Neural progenitor cell (in vitro differentiated cells): Measurements from ENCODE around the gene C9orf78. TPM values are rescaled to one million over a fixed set of nuclear protein-coding genes. Genes with fewer than 3 reads are reported as not detected.
A peak's percentile ranks its signal among the peaks of the same experiment; 100 is the strongest.

Experiments used
- DNase-seq: peaks from one replicate; pipeline ENCODE4 v3.0.0-alpha.2; 2016; ENCODE audit warnings: low spot score
- H2AFZ ChIP-seq: fragments of 200-600 bp; sonication (generic); replicated peaks from 2 replicates; pipeline ENCODE4 v1.6.1; 2016; ENCODE audit warnings: antibody characterized with exemption
- H3F3A ChIP-seq: fragments of 200-600 bp; sonication (generic); 2 replicates; pipeline ENCODE4 v1.6.1; 2016; ENCODE audit warnings: antibody characterized with exemption, low read depth
- H3K27ac ChIP-seq: fragments of 200-600 bp; sonication (generic); 2 replicates; pipeline ENCODE4 v1.5.1; 2016; ENCODE audit warnings: mild to moderate bottlenecking
- H3K27me3 ChIP-seq: fragments of 200-600 bp; sonication (generic); 2 replicates; pipeline ENCODE4 v1.6.1; 2016; ENCODE audit warnings: mild to moderate bottlenecking, moderate library complexity
- H3K36me3 ChIP-seq: fragments of 200-600 bp; sonication (generic); 2 replicates; pipeline ENCODE4 v1.5.1; 2016
- H3K4me1 ChIP-seq: fragments of 200-600 bp; sonication (generic); 2 replicates; pipeline ENCODE4 v1.6.1; 2016; ENCODE audit warnings: mixed run types
- H3K4me2 ChIP-seq: fragments of 200-600 bp; sonication (generic); 2 replicates; pipeline ENCODE4 v1.6.1; 2016
- H3K4me3 ChIP-seq: fragments of 200-600 bp; sonication (generic); 2 replicates; pipeline ENCODE4 v1.5.1; 2016
- H3K79me2 ChIP-seq: fragments of 200-600 bp; sonication (generic); 2 replicates; pipeline ENCODE4 v1.6.1; 2016; ENCODE audit warnings: low read depth
- H3K9ac ChIP-seq: fragments of 200-600 bp; sonication (generic); 2 replicates; pipeline ENCODE4 v1.6.1; 2016
- H3K9me3 ChIP-seq: fragments of 200-600 bp; sonication (generic); 2 replicates; pipeline ENCODE4 v1.5.1; 2016; ENCODE audit warnings: low read depth
- H4K20me1 ChIP-seq: fragments of 200-600 bp; sonication (generic); 2 replicates; pipeline ENCODE4 v1.6.1; 2016; ENCODE audit warnings: low read depth
- H3K27ac Mint-ChIP-seq: 3 replicates; pipeline ENCODE4 v1.8.0; 2021; ENCODE audit warnings: mixed read lengths
- H3K27me3 Mint-ChIP-seq: 2 replicates; pipeline ENCODE4 v1.8.0; 2022; ENCODE audit warnings: low read depth, mild to moderate bottlenecking, inconsistent platforms, moderate library complexity, mixed read lengths; ENCODE audit not compliant: insufficient read depth
- H3K36me3 Mint-ChIP-seq: 3 replicates; pipeline ENCODE4 v1.8.0; 2021; ENCODE audit warnings: mixed read lengths
- H3K4me1 Mint-ChIP-seq: 3 replicates; pipeline ENCODE4 v1.8.0; 2021; ENCODE audit warnings: mixed read lengths
- H3K4me3 Mint-ChIP-seq: 3 replicates; pipeline ENCODE4 v1.8.0; 2021; ENCODE audit warnings: mild to moderate bottlenecking, moderate library complexity, mixed read lengths
- H3K9me3 Mint-ChIP-seq: 3 replicates; pipeline ENCODE4 v1.8.0; 2020; ENCODE audit warnings: mixed read lengths
- EZH2 ChIP-seq: fragments of 200-600 bp; sonication (generic); IDR thresholded peaks from 2 replicates; pipeline ENCODE4 v1.6.1; 2017; ENCODE audit warnings: antibody characterized with exemption, mild to moderate bottlenecking, moderate library complexity
- EZH2phosphoT487 ChIP-seq: fragments of 200-600 bp; sonication (generic); IDR thresholded peaks from 2 replicates; pipeline ENCODE4 v1.6.1; 2017; ENCODE audit warnings: antibody characterized with exemption
- total RNA-seq: library from RNA; depleted of rRNA; stranded (reverse); fragments of >200 nt; gene quantifications from 2 replicates; pipeline ENCODE4 v1.2.3, GENCODE V29; 2015; ENCODE audit warnings: low replicate concordance
- TF ChIP-seq, protein P1 (sequence below): fragments of 200-600 bp; sonication (generic); IDR thresholded peaks from 2 replicates; pipeline ENCODE4 v1.5.1; 2017; ENCODE audit warnings: antibody characterized with exemption, mild to moderate bottlenecking

C9orf78 gene
- total RNA-seq, 1 donor from 2014 or later = 42.2 TPM

DNA sequence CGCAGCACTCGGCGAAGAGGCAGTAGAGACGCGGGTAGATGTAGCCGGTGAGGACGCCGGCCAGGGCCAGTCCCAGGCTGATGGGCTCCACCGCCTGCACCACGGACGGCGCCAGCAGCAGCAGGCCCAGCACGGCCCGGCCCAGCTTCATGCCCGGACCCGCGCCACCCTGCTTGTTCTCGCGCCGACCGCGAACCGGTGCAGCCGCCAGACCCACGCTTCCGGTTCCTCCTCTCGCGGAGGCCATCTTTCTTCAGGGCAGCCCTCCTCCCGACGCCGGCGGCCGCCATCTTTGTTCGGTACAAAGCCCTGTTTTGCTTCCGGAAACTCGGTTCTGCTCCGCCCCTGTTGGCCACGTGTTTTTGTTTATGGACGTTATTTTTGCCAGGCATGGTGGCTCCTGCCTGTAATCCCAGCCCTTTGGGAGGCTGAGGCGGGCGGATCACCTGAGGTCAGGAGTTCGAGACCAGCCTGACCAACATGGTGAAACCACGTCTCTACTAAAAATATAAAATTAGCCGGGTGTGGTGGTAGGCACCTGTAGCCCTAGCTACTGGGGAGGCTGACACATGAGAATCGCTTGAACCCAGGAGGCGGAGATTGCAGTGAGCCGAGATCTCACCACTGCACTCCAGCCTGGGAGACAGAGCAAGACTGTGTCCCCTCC, 11.0 kb downstream of the C9orf78 start, which contains the start of gene TOR1A:
Gene TOR1A, minus strand, starts transcription at position 202 of the 667 bp plus-strand sequence. Its CDS starts 51 bp downstream, at position 151.
- no peaks in the 10 kb centered on the region for H4K20me1 ChIP-seq
- H3K79me2 ChIP-seq = peaks cover 24% of the 10 kb centered on the region
- peak; percentile 96 for DNase-seq
- H3K27ac ChIP-seq = no peak within 1 kb of the TSS
- peaks cover 10% of the 10 kb centered on the region for H3K4me1 Mint-ChIP-seq
- H3K9me3 Mint-ChIP-seq = no peaks in the 10 kb centered on the region
- no peaks in the 10 kb centered on the region for H3K4me1 ChIP-seq
- peak within 1 kb of the TSS; percentile 98 for H3K4me2 ChIP-seq
- H3K27ac Mint-ChIP-seq = no peak within 1 kb of the TSS
- H3K4me3 Mint-ChIP-seq = peak within 1 kb of the TSS; percentile 92
- peak within 1 kb of the TSS; percentile 89 for H3K9ac ChIP-seq
- H3K27me3 ChIP-seq = no peaks in the 10 kb centered on the region
- H2AFZ ChIP-seq = peak within 1 kb of the TSS; percentile 81
- H3K36me3 ChIP-seq = peaks cover 5% of the 10 kb centered on the region
- H3K27me3 Mint-ChIP-seq = no peaks in the 10 kb centered on the region
- peaks cover 24% of the 10 kb centered on the region for H3F3A ChIP-seq
- TF ChIP-seq, protein P1, sequence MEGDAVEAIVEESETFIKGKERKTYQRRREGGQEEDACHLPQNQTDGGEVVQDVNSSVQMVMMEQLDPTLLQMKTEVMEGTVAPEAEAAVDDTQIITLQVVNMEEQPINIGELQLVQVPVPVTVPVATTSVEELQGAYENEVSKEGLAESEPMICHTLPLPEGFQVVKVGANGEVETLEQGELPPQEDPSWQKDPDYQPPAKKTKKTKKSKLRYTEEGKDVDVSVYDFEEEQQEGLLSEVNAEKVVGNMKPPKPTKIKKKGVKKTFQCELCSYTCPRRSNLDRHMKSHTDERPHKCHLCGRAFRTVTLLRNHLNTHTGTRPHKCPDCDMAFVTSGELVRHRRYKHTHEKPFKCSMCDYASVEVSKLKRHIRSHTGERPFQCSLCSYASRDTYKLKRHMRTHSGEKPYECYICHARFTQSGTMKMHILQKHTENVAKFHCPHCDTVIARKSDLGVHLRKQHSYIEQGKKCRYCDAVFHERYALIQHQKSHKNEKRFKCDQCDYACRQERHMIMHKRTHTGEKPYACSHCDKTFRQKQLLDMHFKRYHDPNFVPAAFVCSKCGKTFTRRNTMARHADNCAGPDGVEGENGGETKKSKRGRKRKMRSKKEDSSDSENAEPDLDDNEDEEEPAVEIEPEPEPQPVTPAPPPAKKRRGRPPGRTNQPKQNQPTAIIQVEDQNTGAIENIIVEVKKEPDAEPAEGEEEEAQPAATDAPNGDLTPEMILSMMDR = no peak
- no peak for TF ChIP-seq EZH2phosphoT487
- no peak for TF ChIP-seq EZH2
- no peaks in the 10 kb centered on the region for H3K9me3 ChIP-seq
- H3K36me3 Mint-ChIP-seq = peaks cover 10% of the 10 kb centered on the region
- peak within 1 kb of the TSS; percentile 91 for H3K4me3 ChIP-seq

DNA sequence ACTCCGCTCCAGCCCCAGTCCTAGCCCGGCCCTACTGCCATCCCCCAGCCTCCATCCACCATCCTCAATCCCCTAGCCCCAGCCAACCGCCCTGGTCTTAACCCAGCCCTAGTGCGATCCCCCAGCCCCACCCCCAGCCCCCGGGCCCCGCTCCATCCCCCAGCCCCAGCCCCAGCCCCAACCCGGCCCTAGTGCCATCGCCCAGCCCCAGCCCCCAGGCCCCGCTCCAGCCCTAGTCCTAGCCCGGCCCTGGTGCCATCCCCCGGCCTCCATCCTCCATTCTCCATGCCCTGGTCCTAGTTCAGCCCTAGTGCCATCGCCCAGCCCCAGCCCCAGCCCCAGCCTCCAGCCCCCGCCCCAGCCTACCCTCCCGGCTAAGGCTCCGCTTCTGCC, 11.5 kb downstream of the C9orf78 start:
- Histone ChIP-seq H3K4me2 (peak overlapping the region; percentile 98), H3K9ac (peak overlapping the region; percentile 89), H2AFZ (peak overlapping the region; percentile 81), H3F3A (peaks cover 24% of the 10 kb centered on the region), H3K27ac (no peak overlapping the region), H3K4me1 (no peaks in the 10 kb centered on the region), H3K27me3 (no peaks in the 10 kb centered on the region), H4K20me1 (no peaks in the 10 kb centered on the region), H3K4me3 (peak overlapping the region; percentile 91), H3K9me3 (no peaks in the 10 kb centered on the region), H3K36me3 (peaks cover 5% of the 10 kb centered on the region), H3K79me2 (peaks cover 24% of the 10 kb centered on the region)
- no peaks in the 10 kb centered on the region for H3K9me3 Mint-ChIP-seq
- TF ChIP-seq EZH2phosphoT487 (no peak), EZH2 (no peak)
- TF ChIP-seq, protein P1 = no peak
- DNase-seq = no peak
- peaks cover 10% of the 10 kb centered on the region for H3K4me1 Mint-ChIP-seq
- peak overlapping the region; percentile 92 for H3K4me3 Mint-ChIP-seq
- no peak overlapping the region for H3K27ac Mint-ChIP-seq
- H3K36me3 Mint-ChIP-seq = peaks cover 9% of the 10 kb centered on the region
- H3K27me3 Mint-ChIP-seq = no peaks in the 10 kb centered on the region

DNA sequence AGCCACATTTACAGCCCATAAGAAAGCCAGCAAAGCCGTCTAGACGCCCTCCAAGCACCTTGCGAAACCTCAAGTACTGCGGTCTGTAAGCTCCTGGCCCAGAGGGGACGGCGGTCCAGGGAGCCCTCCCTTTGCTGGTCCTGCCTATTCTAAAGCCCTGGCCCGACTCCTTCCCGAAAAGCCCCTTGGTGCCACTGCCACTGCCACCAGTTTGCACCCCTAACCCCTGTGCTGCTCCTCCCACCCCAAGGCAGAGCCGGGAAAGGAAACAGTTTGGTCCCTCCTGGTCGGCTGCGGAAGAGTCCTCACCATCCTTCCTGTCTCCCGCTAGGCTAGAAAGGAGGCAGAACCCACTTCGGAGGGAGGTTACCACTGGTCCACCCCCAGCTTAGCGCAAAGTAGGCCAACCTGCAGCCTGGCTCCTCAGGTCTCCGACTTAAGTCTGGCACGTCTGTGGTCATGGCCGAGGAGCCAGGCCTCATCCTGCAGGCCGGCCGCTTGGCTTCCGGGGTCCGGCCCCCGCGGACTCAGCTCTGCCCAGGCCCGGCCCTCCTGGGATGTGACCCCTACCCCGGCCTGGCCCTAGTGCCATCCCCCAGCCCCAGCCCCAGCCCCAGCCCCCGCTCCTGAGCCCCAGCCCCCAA, 12.1 kb downstream of the C9orf78 start:
- TF ChIP-seq EZH2phosphoT487 (no peak), EZH2 (no peak)
- TF ChIP-seq, protein P1 = no peak
- Histone ChIP-seq H3F3A (peaks cover 24% of the 10 kb centered on the region), H3K4me1 (no peaks in the 10 kb centered on the region), H3K9ac (peak overlapping the region; percentile 89), H3K27me3 (no peaks in the 10 kb centered on the region), H4K20me1 (no peaks in the 10 kb centered on the region), H3K79me2 (peaks cover 24% of the 10 kb centered on the region), H3K27ac (no peak overlapping the region), H2AFZ (no peak overlapping the region), H3K4me2 (peak overlapping the region; percentile 98), H3K36me3 (peaks cover 5% of the 10 kb centered on the region), H3K4me3 (peak overlapping the region; percentile 91), H3K9me3 (no peaks in the 10 kb centered on the region)
- peaks cover 10% of the 10 kb centered on the region for H3K4me1 Mint-ChIP-seq
- peak; percentile 36 for DNase-seq
- peak overlapping the region; percentile 57 for H3K27ac Mint-ChIP-seq
- H3K27me3 Mint-ChIP-seq = no peaks in the 10 kb centered on the region
- peak overlapping the region; percentile 92 for H3K4me3 Mint-ChIP-seq
- no peaks in the 10 kb centered on the region for H3K9me3 Mint-ChIP-seq
- H3K36me3 Mint-ChIP-seq = peaks cover 11% of the 10 kb centered on the region
